ENCODE results near the gene ATXN1.

ATXN1 gene

DNA sequence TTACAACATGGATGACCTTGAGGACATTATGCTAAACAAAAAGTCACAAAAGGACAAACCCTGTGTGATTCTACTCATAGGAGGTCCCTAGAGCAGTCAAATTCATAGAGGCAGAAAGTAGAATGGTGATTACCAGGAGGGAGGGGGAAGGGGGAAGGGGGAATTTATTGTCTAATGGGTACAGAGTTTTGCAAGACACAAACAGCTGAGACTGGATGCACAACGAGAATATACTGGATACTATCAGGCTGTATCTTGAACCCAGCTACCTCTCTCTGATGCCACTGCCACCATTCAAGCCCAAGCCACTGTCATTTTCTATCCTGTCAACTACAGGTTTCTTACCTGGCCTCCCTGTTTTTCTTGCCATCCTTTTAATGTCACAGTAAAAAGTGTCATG is 252.3 kb downstream of the ATXN1 start:
- no peaks in the 10 kb centered on the region for H3K9me3 ChIP-seq (ENCODE audit: control insufficient read depth in 1 of 2, low read length in 2 of 2)
- no peaks in the 10 kb centered on the region for H3K36me3 ChIP-seq (ENCODE audit: control insufficient read depth in 1 of 2, insufficient read depth in 2 of 2, low read length in 2 of 2)
- no peaks in the 10 kb centered on the region for H3K27me3 ChIP-seq (ENCODE audit: low read depth, low read length)
- H3K4me3 ChIP-seq (ENCODE audit: low read depth in 1 of 2, low read length in 2 of 2) = no peak overlapping the region
- no peak overlapping the region for H3K27ac ChIP-seq (ENCODE audit: low read length)
- H3K4me1 ChIP-seq (ENCODE audit: control insufficient read depth in 1 of 2, insufficient read depth in 2 of 2, low read length in 2 of 2) = peaks cover 7 to 29% of the 10 kb centered on the region in 2 donors

DNA sequence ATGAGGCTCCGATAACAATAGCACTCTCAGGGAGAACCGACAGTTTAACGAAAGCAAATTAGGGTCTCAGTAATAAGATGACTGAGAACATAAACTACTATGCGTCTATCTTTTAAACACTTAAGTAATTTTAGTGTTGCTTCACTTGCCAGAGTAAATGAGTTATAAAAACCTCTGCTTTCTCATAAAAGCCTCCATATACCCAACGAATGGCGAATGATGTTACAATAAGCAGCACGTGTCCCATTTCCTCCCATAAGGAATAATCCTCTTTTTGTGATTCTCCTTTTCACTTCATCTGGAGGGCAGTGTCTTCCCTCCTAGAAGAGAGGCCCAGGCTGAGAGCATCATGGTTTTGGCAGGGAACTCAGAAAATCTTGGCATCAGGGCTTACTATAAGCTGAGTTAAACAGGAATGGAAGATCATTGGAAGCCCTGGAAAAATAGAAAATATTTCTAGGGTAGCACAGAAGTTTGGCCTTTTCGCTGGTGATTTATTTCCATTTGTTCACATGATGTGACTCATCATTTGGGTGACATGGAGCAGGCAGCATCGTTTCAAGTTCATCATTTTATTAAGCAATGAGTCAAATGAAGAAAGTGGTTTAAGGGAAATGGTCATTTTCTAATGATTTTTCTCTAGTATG is 255.4 kb downstream of the ATXN1 start:
- Histone ChIP-seq H3K27ac (ENCODE audit: low read length) (peak overlapping the region; percentile 57), H3K36me3 (ENCODE audit: control insufficient read depth in 1 of 2, insufficient read depth in 2 of 2, low read length in 2 of 2) (no peaks in the 10 kb centered on the region), H3K9me3 (ENCODE audit: control insufficient read depth in 1 of 2, low read length in 2 of 2) (no peaks in the 10 kb centered on the region), H3K4me1 (ENCODE audit: control insufficient read depth in 1 of 2, insufficient read depth in 2 of 2, low read length in 2 of 2) (peaks cover 0 to 14% of the 10 kb centered on the region in 2 donors), H3K4me3 (ENCODE audit: low read depth in 1 of 2, low read length in 2 of 2) (no peak overlapping the region), H3K27me3 (ENCODE audit: low read depth, low read length) (no peaks in the 10 kb centered on the region)

- no peak overlapping the region for H3K4me3 ChIP-seq (ENCODE audit: low read depth in 1 of 2, low read length in 2 of 2)
- no peaks in the 10 kb centered on the region for H3K9me3 ChIP-seq (ENCODE audit: control insufficient read depth in 1 of 2, low read length in 2 of 2)
- H3K27ac ChIP-seq (ENCODE audit: low read length) = no peak overlapping the region
- no peaks in the 10 kb centered on the region for H3K36me3 ChIP-seq (ENCODE audit: control insufficient read depth in 1 of 2, insufficient read depth in 2 of 2, low read length in 2 of 2)
- H3K27me3 ChIP-seq (ENCODE audit: low read depth, low read length) = no peaks in the 10 kb centered on the region
- peaks cover 0 to 14% of the 10 kb centered on the region in 2 donors for H3K4me1 ChIP-seq (ENCODE audit: control insufficient read depth in 1 of 2, insufficient read depth in 2 of 2, low read length in 2 of 2)
These were observed 256.7 kb downstream of the ATXN1 start for GRCh38 chr6:16504609-16505008.

GRCh38 chr6:16503970-16504415 is 257.3 kb downstream of the ATXN1 start:
- no peaks in the 10 kb centered on the region for H3K36me3 ChIP-seq (ENCODE audit: control insufficient read depth in 1 of 2, insufficient read depth in 2 of 2, low read length in 2 of 2)
- no peak overlapping the region for H3K4me3 ChIP-seq (ENCODE audit: low read depth in 1 of 2, low read length in 2 of 2)
- H3K27ac ChIP-seq (ENCODE audit: low read length) = no peak overlapping the region
- no peaks in the 10 kb centered on the region for H3K27me3 ChIP-seq (ENCODE audit: low read depth, low read length)
- peaks cover 0 to 14% of the 10 kb centered on the region in 2 donors for H3K4me1 ChIP-seq (ENCODE audit: control insufficient read depth in 1 of 2, insufficient read depth in 2 of 2, low read length in 2 of 2)
- H3K9me3 ChIP-seq (ENCODE audit: control insufficient read depth in 1 of 2, low read length in 2 of 2) = no peaks in the 10 kb centered on the region

DNA sequence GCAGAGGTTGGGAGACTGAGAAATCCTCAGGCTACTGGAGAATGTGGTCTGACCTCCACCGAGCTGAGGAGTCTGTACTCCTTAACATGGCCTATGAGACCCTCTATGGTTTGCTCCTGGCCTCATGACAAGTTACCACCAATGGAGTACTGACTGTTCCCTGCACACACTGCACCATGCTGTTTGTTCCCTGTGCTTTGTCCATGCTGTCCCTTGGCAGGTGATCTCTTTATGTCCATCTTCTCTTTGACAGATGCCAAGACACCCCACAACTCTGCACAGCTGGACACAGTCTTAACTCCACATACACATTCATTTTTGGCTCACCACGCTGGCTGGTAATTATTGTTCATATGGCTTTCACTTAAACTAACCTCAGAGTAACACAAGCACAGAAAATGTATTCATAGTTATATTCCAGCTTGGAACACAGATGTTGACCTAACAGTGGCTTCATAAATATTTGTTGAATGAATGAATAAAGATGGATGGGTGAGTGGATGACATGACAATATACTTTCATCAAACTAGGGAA is 258.0 kb downstream of the ATXN1 start:
- Histone ChIP-seq H3K4me1 (ENCODE audit: control insufficient read depth in 1 of 2, insufficient read depth in 2 of 2, low read length in 2 of 2) (peaks cover 0 to 14% of the 10 kb centered on the region in 2 donors), H3K36me3 (ENCODE audit: control insufficient read depth in 1 of 2, insufficient read depth in 2 of 2, low read length in 2 of 2) (no peaks in the 10 kb centered on the region), H3K27me3 (ENCODE audit: low read depth, low read length) (no peaks in the 10 kb centered on the region), H3K27ac (ENCODE audit: low read length) (no peak overlapping the region), H3K9me3 (ENCODE audit: control insufficient read depth in 1 of 2, low read length in 2 of 2) (no peaks in the 10 kb centered on the region), H3K4me3 (ENCODE audit: low read depth in 1 of 2, low read length in 2 of 2) (no peak overlapping the region)

- Histone ChIP-seq H3K4me1 (ENCODE audit: control insufficient read depth in 1 of 2, insufficient read depth in 2 of 2, low read length in 2 of 2) (peaks cover 0 to 9% of the 10 kb centered on the region in 2 donors), H3K36me3 (ENCODE audit: control insufficient read depth in 1 of 2, insufficient read depth in 2 of 2, low read length in 2 of 2) (no peaks in the 10 kb centered on the region), H3K27ac (ENCODE audit: low read length) (no peak overlapping the region), H3K4me3 (ENCODE audit: low read depth in 1 of 2, low read length in 2 of 2) (no peak overlapping the region), H3K27me3 (ENCODE audit: low read depth, low read length) (no peaks in the 10 kb centered on the region), H3K9me3 (ENCODE audit: control insufficient read depth in 1 of 2, low read length in 2 of 2) (no peaks in the 10 kb centered on the region)
These were observed 262.3 kb downstream of the ATXN1 start for GRCh38 chr6:16498957-16499356.

DNA sequence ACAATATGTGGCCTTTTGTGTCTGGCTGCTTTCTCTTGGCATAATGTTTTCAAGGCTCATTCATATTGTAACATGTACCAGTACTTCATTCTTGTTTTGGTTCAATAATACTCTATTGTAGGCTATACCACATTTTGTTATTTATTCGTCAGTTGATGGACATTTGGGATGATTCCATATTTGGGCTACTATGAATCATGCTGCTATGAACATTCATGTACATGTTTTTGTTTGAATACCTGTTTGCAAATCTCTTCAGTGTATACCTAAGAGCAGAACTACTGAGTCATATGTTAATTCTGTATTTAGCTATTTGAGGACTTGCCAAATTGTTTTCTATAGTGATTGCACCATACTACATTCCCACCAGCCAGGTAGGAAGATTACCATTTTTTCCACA is 263.0 kb downstream of the ATXN1 start:
- H3K4me3 ChIP-seq (ENCODE audit: low read depth in 1 of 2, low read length in 2 of 2) = no peak overlapping the region
- no peaks in the 10 kb centered on the region for H3K9me3 ChIP-seq (ENCODE audit: control insufficient read depth in 1 of 2, low read length in 2 of 2)
- no peaks in the 10 kb centered on the region for H3K27me3 ChIP-seq (ENCODE audit: low read depth, low read length)
- peaks cover 0 to 9% of the 10 kb centered on the region in 2 donors for H3K4me1 ChIP-seq (ENCODE audit: control insufficient read depth in 1 of 2, insufficient read depth in 2 of 2, low read length in 2 of 2)
- no peaks in the 10 kb centered on the region for H3K36me3 ChIP-seq (ENCODE audit: control insufficient read depth in 1 of 2, insufficient read depth in 2 of 2, low read length in 2 of 2)
- no peak overlapping the region for H3K27ac ChIP-seq (ENCODE audit: low read length)

GRCh38 chr6:16496991-16497801 is 264.1 kb downstream of the ATXN1 start:
- Histone ChIP-seq H3K9me3 (ENCODE audit: control insufficient read depth in 1 of 2, low read length in 2 of 2) (no peaks in the 10 kb centered on the region), H3K36me3 (ENCODE audit: control insufficient read depth in 1 of 2, insufficient read depth in 2 of 2, low read length in 2 of 2) (no peaks in the 10 kb centered on the region), H3K27me3 (ENCODE audit: low read depth, low read length) (no peaks in the 10 kb centered on the region), H3K4me3 (ENCODE audit: low read depth in 1 of 2, low read length in 2 of 2) (no peak overlapping the region), H3K27ac (ENCODE audit: low read length) (no peak overlapping the region), H3K4me1 (ENCODE audit: control insufficient read depth in 1 of 2, insufficient read depth in 2 of 2, low read length in 2 of 2) (peaks cover 0 to 9% of the 10 kb centered on the region in 2 donors)

DNA sequence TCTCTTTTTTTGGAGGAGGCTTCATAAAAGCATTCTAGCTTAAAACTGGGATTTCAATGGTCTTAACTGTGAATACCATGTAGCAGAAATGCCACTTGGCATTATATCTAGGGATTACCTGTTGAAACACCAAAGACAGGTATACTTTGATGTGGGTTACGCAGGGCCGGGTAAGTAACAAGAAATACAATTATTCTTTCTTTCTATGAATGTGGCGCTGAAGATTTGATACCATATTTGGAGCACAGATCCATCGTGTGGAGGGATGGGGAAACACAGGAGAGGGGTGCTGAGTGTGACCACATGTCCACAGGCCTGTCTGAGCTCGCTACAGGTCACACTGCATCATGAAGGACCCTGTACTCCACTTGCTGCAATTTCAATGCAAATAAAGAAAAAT is 265.1 kb downstream of the ATXN1 start:
- no peaks in the 10 kb centered on the region for H3K36me3 ChIP-seq (ENCODE audit: control insufficient read depth in 1 of 2, insufficient read depth in 2 of 2, low read length in 2 of 2)
- no peaks in the 10 kb centered on the region for H3K9me3 ChIP-seq (ENCODE audit: control insufficient read depth in 1 of 2, low read length in 2 of 2)
- no peak overlapping the region for H3K27ac ChIP-seq (ENCODE audit: low read length)

DNA sequence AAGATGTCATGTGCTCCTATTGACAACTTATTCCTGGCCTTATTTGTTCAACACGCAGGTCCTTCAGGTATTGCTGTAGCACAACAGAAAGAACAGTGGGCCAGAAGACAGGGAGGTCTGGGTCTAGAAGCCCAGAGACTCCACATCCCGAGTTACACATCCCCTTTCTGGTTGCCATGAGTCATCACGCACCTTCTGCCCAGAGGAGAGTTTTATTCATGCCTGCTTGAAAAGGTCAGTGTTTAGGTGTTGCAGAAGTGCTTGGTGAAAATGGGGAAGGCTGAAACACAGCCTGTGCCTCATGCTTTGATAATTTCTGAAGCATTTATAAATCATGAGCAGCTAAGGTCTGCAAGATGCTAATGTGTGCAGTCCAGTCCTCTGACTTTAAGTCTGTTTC is 266.5 kb downstream of the ATXN1 start:
- Histone ChIP-seq H3K9me3 (ENCODE audit: control insufficient read depth in 1 of 2, low read length in 2 of 2) (no peaks in the 10 kb centered on the region), H3K27ac (ENCODE audit: low read length) (no peak overlapping the region), H3K36me3 (ENCODE audit: control insufficient read depth in 1 of 2, insufficient read depth in 2 of 2, low read length in 2 of 2) (no peaks in the 10 kb centered on the region), H3K4me3 (ENCODE audit: low read depth in 1 of 2, low read length in 2 of 2) (no peak overlapping the region), H3K27me3 (ENCODE audit: low read depth, low read length) (no peaks in the 10 kb centered on the region), H3K4me1 (ENCODE audit: control insufficient read depth in 1 of 2, insufficient read depth in 2 of 2, low read length in 2 of 2) (peaks cover 0 to 9% of the 10 kb centered on the region in 2 donors)

More for the DNA sequence above, 265.1 kb downstream of the ATXN1 start:
- H3K27me3 ChIP-seq (ENCODE audit: low read depth, low read length) = no peaks in the 10 kb centered on the region
- H3K4me1 ChIP-seq (ENCODE audit: control insufficient read depth in 1 of 2, insufficient read depth in 2 of 2, low read length in 2 of 2) = peaks cover 0 to 9% of the 10 kb centered on the region in 2 donors
- no peak overlapping the region for H3K4me3 ChIP-seq (ENCODE audit: low read depth in 1 of 2, low read length in 2 of 2)

DNA sequence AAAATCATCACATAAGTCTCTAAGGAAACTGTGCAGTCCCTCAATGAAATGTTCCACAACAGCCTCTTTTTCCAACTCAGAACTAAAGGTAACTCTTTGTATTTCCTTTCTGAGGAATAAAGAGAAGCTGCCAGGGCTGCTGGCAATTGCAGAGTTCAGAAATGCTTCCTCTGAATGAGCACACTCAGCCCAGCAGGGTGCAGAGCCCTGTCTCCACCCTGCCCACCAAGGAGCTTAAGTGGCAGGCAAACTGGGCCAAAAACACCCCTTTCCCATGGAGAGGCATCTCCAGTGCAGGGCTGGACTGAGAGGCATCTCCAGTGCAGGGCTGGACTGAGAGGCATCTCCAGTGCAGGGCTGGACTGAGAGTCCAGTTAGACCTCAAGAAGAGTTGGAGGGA is 267.5 kb downstream of the ATXN1 start:
- no peak overlapping the region for H3K4me3 ChIP-seq (ENCODE audit: low read depth in 1 of 2, low read length in 2 of 2)
- no peak overlapping the region for H3K27ac ChIP-seq (ENCODE audit: low read length)
- H3K36me3 ChIP-seq (ENCODE audit: control insufficient read depth in 1 of 2, insufficient read depth in 2 of 2, low read length in 2 of 2) = no peaks in the 10 kb centered on the region
- no peaks in the 10 kb centered on the region for H3K9me3 ChIP-seq (ENCODE audit: control insufficient read depth in 1 of 2, low read length in 2 of 2)
- H3K4me1 ChIP-seq (ENCODE audit: control insufficient read depth in 1 of 2, insufficient read depth in 2 of 2, low read length in 2 of 2) = peaks cover 0 to 9% of the 10 kb centered on the region in 2 donors
- no peaks in the 10 kb centered on the region for H3K27me3 ChIP-seq (ENCODE audit: low read depth, low read length)

Data from muscle layer of duodenum (tissue), 2 donors.